ENCODE measurements around the gene LTK. TPM values are rescaled to one million over a fixed set of nuclear protein-coding genes. Genes with fewer than 3 reads are reported as not detected.

The LTK gene
- 0.05 to 0.11 TPM (median 0.06 TPM) in 3 of 5 replicates, not detected in the others for total RNA-seq (2022; extraction: Qiagen RNA extraction; ENCODE audit: low read depth)

DNA sequence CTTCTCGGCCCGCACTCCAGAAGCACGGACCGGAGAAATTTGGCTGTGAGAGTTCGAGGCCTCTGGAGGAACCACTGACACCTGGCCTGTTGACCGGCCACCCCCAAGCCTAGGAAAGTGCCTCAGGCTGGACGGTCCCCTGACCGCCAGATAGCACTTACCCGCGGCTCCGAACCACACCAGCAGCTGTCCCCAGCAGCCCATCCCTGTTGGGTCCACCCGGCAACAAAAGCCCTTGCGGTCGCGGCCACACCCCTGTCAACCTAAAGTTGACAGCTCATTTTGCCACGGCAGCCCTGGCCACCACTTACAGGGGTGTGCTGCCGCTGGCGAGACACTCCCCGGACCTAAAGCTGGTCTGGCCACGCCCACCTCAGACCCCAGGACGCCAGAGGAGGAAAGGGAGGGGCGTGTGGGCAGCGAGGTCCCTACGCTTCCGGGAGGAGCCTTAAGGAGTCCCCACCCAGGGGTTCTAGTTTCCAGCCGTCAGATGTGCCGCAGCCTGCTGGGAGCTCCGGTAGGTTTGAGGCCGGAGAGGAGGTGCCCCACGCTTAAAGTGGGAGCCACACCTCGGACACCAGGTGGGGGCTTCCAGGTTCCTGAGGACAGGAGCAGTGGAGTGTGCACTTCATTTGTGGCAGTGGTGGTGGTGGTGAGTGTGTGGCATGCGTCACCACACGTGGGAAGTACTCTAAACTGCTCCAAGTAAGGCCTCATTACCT is at the start of gene LTK:
Gene LTK (minus strand): TSS at position 322 of the 722 bp plus-strand sequence. CDS start 118 bp downstream, at position 204.

DNA sequence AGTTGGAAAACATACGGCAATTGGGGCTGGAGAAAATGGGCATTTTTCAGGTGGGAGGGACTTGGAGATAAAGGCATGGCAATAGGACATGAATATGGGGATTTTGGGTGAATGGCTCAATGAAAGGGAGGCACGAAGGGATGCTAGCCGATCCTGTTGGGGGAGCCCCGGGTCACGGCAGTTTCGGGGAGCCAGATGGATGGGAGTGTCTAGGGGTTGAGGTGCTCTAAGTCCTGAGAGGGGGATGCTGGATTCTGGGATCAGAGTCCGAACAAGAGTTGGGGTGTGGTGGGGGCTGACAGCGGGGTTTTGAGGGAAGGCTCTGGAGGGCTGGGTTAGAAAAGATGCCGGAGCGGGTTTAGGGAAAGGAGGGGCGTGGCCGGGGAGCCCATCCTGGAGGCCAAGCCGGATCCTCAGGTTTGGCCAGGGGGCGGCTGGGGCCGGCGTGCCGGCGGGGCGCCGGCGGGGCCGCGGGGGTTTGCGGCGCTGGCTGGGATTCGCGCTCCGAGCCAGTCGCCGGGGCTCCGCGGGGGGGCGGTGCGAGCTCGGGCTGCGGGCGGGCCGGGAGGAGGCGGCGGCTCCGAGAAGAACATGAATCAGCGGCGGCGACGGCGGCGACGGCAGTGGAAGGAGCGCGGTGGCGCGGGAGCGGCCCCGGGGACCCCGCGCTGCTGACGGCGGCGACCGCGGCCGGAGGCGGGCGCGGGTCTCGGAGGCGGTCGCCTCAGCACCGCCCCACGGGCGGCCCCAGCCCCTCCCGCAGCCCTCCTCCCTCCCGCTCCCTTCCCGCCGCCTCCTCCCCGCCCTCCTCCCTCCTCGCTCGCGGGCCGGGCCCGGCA is 45.0 kb upstream of the LTK start, which contains the start of gene TYRO3:
Gene TYRO3 (plus strand): TSS at position 813 of the 839 bp plus-strand sequence. CDS start 46 bp downstream, outside the sequence.

DNA sequence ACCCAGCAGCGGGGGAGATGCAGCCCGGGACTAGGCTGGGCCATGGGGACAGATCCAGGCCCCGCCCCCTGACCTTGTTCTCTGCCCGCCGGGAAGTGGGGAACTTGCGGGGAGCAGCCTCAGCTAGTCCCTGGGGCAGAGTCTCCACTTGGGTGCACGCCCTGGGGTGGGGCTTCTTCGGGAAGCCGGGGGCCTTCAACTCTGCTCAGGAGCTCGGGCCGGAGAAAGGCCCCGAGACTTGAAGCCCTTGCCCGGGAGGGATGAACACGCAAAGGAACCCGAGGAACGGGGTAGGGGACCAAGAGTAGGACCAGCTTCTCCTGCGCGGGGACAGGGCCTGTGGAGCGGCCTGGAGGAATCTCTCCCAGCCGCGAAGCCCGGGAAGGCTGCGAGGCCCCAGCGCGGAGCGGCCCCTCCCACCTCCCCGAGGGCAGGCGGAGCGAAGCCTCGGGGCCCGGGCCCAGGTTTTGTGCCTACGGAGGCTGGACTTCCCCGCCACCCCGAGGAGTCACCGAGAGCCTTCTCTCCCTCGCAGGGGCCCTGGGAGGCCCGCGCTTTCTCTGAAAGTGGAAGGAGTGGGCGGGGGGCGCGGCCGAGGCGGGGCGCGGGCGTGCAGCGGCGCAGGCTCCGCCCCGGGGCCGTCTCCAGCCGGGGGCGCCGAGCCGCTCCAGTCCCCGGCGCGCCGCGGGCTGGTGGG is 20.3 kb downstream of the LTK start, which contains the start of gene ITPKA:
Gene ITPKA (plus strand): TSS at position 670 of the 697 bp plus-strand sequence. CDS start 54 bp downstream, outside the sequence.

Other genes starting within 250 kb of the LTK start
- 13.9 to 15.3 TPM (median 14.6 TPM) in 5 replicates for gene OIP5, start 181.2 kb downstream of the LTK start, total RNA-seq (2022; extraction: Qiagen RNA extraction; ENCODE audit: low read depth)
- 66.7 to 83.9 TPM (median 78.4 TPM) in 5 replicates for gene NUSAP1, start 180.9 kb downstream of the LTK start, total RNA-seq (2022; extraction: Qiagen RNA extraction; ENCODE audit: low read depth)
- gene NDUFAF1, start 111.3 kb downstream of the LTK start, total RNA-seq (2022; extraction: Qiagen RNA extraction; ENCODE audit: low read depth) = 11.5 to 14.1 TPM (median 13.0 TPM) in 5 replicates
- 19.1 to 26.4 TPM (median 21.6 TPM) in 5 replicates for gene RTF1, start 96.7 kb downstream of the LTK start, total RNA-seq (2022; extraction: Qiagen RNA extraction; ENCODE audit: low read depth)
- 1.1 to 1.9 TPM (median 1.4 TPM) in 5 replicates for gene ITPKA, start 20.0 kb downstream of the LTK start, total RNA-seq (2022; extraction: Qiagen RNA extraction; ENCODE audit: low read depth)
- 7.9 to 14.3 TPM (median 13.4 TPM) in 5 replicates for gene RPAP1, start 30.4 kb upstream of the LTK start, total RNA-seq (2022; extraction: Qiagen RNA extraction; ENCODE audit: low read depth)
- gene TYRO3, start 45.4 kb upstream of the LTK start, total RNA-seq (2022; extraction: Qiagen RNA extraction; ENCODE audit: low read depth) = 12.7 to 16.1 TPM (median 12.9 TPM) in 5 replicates
- 7.6 to 10.0 TPM (median 8.6 TPM) in 5 replicates for gene MGA, start 146.6 kb upstream of the LTK start, total RNA-seq (2022; extraction: Qiagen RNA extraction; ENCODE audit: low read depth)